GM12878 (cell line): ENCODE measurements around the gene MRGPRF. TPM values are rescaled to one million over a fixed set of nuclear protein-coding genes. Genes with fewer than 3 reads are reported as not detected.

ENCODE experiments used
- ATAC-seq: fragments of 200-7000 bp; cut with Tn5 transposase; 3 replicates; pipeline ENCODE4 v1.9.1; 2020; ENCODE audit warnings: mild to moderate bottlenecking, moderate library complexity
- BruUV-seq: library from RNA; stranded (reverse); fragments of 400-500 nt; replicated peaks from 2 replicates; lab custom pipeline; 2021; lab: Mats Ljungman, UMichigan
- CTCF ChIA-PET: fragments of 300-600 bp; sonication (Branson Sonifier 250); formaldehyde crosslinking; extraction: SDS; loops from one replicate; lab custom pipeline; 2021; ENCODE audit warnings: inconsistent platforms; lab: Yijun Ruan, JAX
- POLR2A ChIA-PET: fragments of 350-600 bp; formaldehyde crosslinking; extraction: SDS; loops from one replicate; lab custom pipeline; 2021; ENCODE audit warnings: inconsistent platforms; lab: Charles Lee
- RAD21 ChIA-PET: fragments of 300-600 bp; sonication (Branson Sonifier 250); formaldehyde crosslinking; loops from one replicate; lab custom pipeline; 2023; ENCODE audit warnings: antibody characterized with exemption; ENCODE audit not compliant: unreplicated experiment; lab: Charles Lee
- SMC1A ChIA-PET: fragments of 300-600 bp; sonication (Branson Sonifier 250); formaldehyde crosslinking; loops from one replicate; lab custom pipeline; 2023; ENCODE audit not compliant: unreplicated experiment, uncharacterized antibody; lab: Charles Lee
- DNase-seq: peaks from one replicate; pipeline ENCODE4 v3.0.0-alpha.2; 2011; ENCODE audit warnings: low read depth, low spot score
- FAIRE-seq: peaks from 3 replicates; lab custom pipeline; 2011; peaks lifted over from hg19 to GRCh38; lab: Jason Lieb, UNC
- H2AFZ ChIP-seq: 2 replicates; pipeline ENCODE4 v1.6.0; 2011; ENCODE audit warnings: low read depth, low read length, control low read depth; ENCODE audit not compliant: control insufficient read depth
- H3K27ac ChIP-seq: 2 replicates; pipeline ENCODE4 v1.5.1; 2011; ENCODE audit warnings: control low read depth; ENCODE audit not compliant: control insufficient read depth, insufficient read depth
- H3K27me3 ChIP-seq, 2 experiments: replicated peaks in 1 of 2; 2 replicates each; pipeline versions ENCODE4 v1.6.0 to v1.6.1; 2011; ENCODE audit warnings: low read length in 1 of 2; ENCODE audit not compliant: control insufficient read depth in 2 of 2, insufficient read depth in 2 of 2
- H3K36me3 ChIP-seq, 2 experiments: 2 replicates each; pipeline ENCODE4 v1.5.1; 2011; ENCODE audit warnings: low read length in 1 of 2; ENCODE audit not compliant: control insufficient read depth in 2 of 2, insufficient read depth in 2 of 2
- H3K4me1 ChIP-seq: 2 replicates; pipeline ENCODE4 v1.6.1; 2011; ENCODE audit warnings: mild to moderate bottlenecking, low read length, moderate library complexity, mixed read lengths; ENCODE audit not compliant: control insufficient read depth, insufficient read depth
- H3K4me2 ChIP-seq: 2 replicates; pipeline ENCODE4 v1.6.0; 2011; ENCODE audit warnings: control low read depth; ENCODE audit not compliant: control insufficient read depth, insufficient read depth
- H3K4me3 ChIP-seq: fragments of 200-600 bp; sonication (generic); 2 replicates; pipeline ENCODE4 v1.5.1; 2016
- H3K79me2 ChIP-seq: 2 replicates; pipeline ENCODE4 v1.6.0; 2011; ENCODE audit warnings: low read length; ENCODE audit not compliant: control insufficient read depth, insufficient read depth
- H3K9ac ChIP-seq: 2 replicates; pipeline ENCODE4 v1.8.0; 2011; ENCODE audit warnings: low read length, control low read depth, mixed read lengths; ENCODE audit not compliant: control insufficient read depth, insufficient read depth
- H3K9me3 ChIP-seq: replicated peaks from 3 replicates; pipeline ENCODE4 v1.5.1; 2011; ENCODE audit warnings: mild to moderate bottlenecking, low read length; ENCODE audit not compliant: control insufficient read depth, insufficient read depth
- H4K20me1 ChIP-seq: 2 replicates; pipeline ENCODE4 v1.6.0; 2011; ENCODE audit not compliant: control insufficient read depth, insufficient read depth
- FOS ChIP-seq: IDR thresholded peaks from 3 replicates; pipeline ENCODE4 v1.6.1; 2011; ENCODE audit warnings: borderline replicate concordance; ENCODE audit not compliant: insufficient read length; ENCODE audit errors: extremely low read depth
- in situ Hi-C: fragments of 300-500 bp; cut with MboI; formaldehyde crosslinking; loops from 9 replicates; pipeline ENCODE4 v1.14.3; 2018; ENCODE audit warnings: mixed read lengths
- intact Hi-C: fragments of 100-400 bp; cut with micrococcal nuclease; formaldehyde crosslinking; loops from one replicate; pipeline ENCODE4 v1.14.2; 2022; ENCODE audit not compliant: unreplicated experiment
- polyA plus RNA-seq, 11 experiments: library from polyadenylated mRNA; depleted of rRNA in 4 of 11; unstranded in 6 of 11; stranded (reverse) in 5 of 11; fragments of >200 nt; fragmentation: Nextera tagmentation in 4 of 11; fragmentation: Illumina TruSeq in 1 of 11; extraction: Ambion mirVana in 4 of 11; extraction: Trizol in 1 of 11; gene quantifications; 1 replicate in 1 of 11; 2 replicates in 10 of 11; pipeline versions ENCODE4 v1.2.1 to v1.2.3, GENCODE V29; 2011 to 2016; ENCODE audit warnings: inconsistent platforms in 2 of 11, missing spikeins in 2 of 11, low read depth in 1 of 11
- total RNA-seq, 4 experiments: library from RNA; depleted of rRNA in 3 of 4; stranded (reverse); fragments of >200 nt in 3 of 4; fragmentation: Illumina TruSeq in 1 of 4; extraction: Trizol in 1 of 4; gene quantifications; 2 replicates each; pipeline versions ENCODE4 v1.2.1 to v1.2.3, GENCODE V29; 2013 to 2021
- TF ChIP-seq, protein P1 (sequence below): fragments of 450-650 bp; formaldehyde crosslinking; IDR thresholded peaks from 2 replicates; pipeline ENCODE4 v1.5.0; 2022; ENCODE audit warnings: mild to moderate bottlenecking, missing genetic modification characterization
- TF ChIP-seq, protein P2 (sequence below): fragments of 450-650 bp; formaldehyde crosslinking; IDR thresholded peaks from 2 replicates; pipeline ENCODE4 v1.4.0; 2022; ENCODE audit warnings: mild to moderate bottlenecking, moderate library complexity

MRGPRF gene
- total and polyA plus RNA-seq, 10 of the 15 experiments (the other 5 are each of a cell fraction or from before 2014, with no cell fraction given): not detected

DNA sequence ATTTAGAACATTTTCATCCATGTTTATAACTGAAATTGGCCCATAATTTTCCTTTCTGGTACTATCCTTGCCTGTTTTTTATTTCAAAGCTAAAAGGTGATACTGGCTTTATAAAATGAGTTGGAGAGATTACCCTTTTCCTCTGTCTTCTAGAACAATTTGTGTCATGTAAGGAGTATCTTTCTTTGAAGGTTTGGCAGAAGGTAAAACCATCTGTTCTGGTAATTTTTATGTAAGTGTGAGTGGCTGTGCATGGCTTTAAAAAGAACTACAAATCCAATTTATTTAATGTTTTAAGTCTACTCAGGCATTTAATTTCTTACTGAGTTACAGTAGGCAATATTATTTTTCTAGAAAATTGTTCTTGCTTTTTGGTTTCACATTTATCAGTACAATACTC, 24.6 kb downstream of the MRGPRF start:
- RAD21 ChIA-PET: no interaction called here
- CTCF ChIA-PET: no interaction called here
- no peaks in the 10 kb centered on the region for H3K79me2 ChIP-seq
- ATAC-seq (no peak), FAIRE-seq (no peak), DNase-seq (no peak)
- TF ChIP-seq, protein P1, sequence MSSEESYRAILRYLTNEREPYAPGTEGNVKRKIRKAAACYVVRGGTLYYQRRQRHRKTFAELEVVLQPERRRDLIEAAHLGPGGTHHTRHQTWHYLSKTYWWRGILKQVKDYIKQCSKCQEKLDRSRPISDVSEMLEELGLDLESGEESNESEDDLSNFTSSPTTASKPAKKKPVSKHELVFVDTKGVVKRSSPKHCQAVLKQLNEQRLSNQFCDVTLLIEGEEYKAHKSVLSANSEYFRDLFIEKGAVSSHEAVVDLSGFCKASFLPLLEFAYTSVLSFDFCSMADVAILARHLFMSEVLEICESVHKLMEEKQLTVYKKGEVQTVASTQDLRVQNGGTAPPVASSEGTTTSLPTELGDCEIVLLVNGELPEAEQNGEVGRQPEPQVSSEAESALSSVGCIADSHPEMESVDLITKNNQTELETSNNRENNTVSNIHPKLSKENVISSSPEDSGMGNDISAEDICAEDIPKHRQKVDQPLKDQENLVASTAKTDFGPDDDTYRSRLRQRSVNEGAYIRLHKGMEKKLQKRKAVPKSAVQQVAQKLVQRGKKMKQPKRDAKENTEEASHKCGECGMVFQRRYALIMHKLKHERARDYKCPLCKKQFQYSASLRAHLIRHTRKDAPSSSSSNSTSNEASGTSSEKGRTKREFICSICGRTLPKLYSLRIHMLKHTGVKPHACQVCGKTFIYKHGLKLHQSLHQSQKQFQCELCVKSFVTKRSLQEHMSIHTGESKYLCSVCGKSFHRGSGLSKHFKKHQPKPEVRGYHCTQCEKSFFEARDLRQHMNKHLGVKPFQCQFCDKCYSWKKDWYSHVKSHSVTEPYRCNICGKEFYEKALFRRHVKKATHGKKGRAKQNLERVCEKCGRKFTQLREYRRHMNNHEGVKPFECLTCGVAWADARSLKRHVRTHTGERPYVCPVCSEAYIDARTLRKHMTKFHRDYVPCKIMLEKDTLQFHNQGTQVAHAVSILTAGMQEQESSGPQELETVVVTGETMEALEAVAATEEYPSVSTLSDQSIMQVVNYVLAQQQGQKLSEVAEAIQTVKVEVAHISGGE (CRISPR knock-in tag): no peak
- no peak for TF ChIP-seq FOS
- TF ChIP-seq, protein P2, sequence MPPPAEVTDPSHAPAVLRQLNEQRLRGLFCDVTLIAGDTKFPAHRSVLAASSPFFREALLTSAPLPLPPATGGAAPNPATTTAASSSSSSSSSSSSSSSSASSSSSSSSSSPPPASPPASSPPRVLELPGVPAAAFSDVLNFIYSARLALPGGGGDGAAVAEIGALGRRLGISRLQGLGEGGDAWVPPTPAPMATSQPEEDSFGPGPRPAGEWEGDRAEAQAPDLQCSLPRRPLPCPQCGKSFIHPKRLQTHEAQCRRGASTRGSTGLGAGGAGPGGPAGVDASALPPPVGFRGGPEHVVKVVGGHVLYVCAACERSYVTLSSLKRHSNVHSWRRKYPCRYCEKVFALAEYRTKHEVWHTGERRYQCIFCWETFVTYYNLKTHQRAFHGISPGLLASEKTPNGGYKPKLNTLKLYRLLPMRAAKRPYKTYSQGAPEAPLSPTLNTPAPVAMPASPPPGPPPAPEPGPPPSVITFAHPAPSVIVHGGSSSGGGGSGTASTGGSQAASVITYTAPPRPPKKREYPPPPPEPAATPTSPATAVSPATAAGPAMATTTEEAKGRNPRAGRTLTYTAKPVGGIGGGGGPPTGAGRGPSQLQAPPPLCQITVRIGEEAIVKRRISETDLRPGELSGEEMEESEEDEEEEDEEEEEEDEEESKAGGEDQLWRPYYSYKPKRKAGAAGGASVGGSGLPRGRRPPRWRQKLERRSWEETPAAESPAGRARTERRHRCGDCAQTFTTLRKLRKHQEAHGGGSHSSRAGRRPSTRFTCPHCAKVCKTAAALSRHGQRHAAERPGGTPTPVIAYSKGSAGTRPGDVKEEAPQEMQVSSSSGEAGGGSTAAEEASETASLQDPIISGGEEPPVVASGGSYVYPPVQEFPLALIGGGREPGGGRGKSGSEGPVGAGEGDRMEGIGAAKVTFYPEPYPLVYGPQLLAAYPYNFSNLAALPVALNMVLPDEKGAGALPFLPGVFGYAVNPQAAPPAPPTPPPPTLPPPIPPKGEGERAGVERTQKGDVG (CRISPR knock-in tag): no peak
- no TSS peak for BruUV-seq
- no peak overlapping the region for H3K9ac ChIP-seq
- H3K4me2 ChIP-seq: no peak overlapping the region
- SMC1A ChIA-PET: no interaction called here
- no peaks in the 10 kb centered on the region for H3K27me3 ChIP-seq
- no peaks in the 10 kb centered on the region for H3K9me3 ChIP-seq
- H2AFZ ChIP-seq: no peak overlapping the region
- no peaks in the 10 kb centered on the region for H4K20me1 ChIP-seq
- H3K36me3 ChIP-seq: no peaks in the 10 kb centered on the region
- H3K27ac ChIP-seq: no peak overlapping the region
- intact Hi-C loops: no loop called here
- POLR2A ChIA-PET: no interaction called here
- in situ Hi-C loops: no loop called here
- H3K4me1 ChIP-seq: no peaks in the 10 kb centered on the region
- no peak overlapping the region for H3K4me3 ChIP-seq
